ENCODE measurements around the gene CNTNAP2.

The CNTNAP2 gene

DNA sequence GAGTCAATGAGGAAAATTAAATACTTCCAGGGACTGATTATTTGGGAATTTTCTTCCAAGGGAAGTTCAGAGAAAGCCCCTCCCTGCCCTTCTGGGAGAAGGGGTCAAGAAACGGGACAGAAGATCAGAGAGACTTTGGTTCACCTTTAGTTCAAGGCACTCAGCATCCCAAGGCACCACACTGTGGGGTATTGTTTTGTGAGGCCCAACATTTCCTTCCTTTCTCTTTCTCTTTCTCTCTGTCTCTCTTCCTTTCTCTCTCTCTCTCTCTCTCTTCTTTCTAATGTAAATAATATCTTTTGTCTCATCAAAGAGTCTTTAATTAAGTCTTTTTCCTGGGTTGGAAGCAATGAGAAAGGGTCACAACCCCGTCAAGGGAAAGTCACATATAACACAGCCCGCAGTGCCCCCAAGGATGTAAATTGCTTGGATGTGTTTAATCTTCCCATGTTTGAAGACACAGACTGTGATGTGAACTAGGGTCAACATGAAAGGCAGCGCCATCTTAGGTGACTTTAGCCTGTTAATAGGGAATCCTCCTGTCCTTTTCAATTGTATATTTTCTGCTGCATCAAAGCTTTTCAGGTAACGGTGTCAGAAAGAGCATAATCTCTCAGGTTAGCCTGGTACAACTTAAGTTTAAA is 1490.7 kb downstream of the CNTNAP2 start:
- no peak for DNase-seq (ENCODE audit: low read depth in 2 of 3, low spot score in 2 of 3)

GRCh38 chr7:147611431-147611830 is 1494.8 kb downstream of the CNTNAP2 start:
- no peak for DNase-seq (ENCODE audit: low read depth in 2 of 3, low spot score in 2 of 3)

DNA sequence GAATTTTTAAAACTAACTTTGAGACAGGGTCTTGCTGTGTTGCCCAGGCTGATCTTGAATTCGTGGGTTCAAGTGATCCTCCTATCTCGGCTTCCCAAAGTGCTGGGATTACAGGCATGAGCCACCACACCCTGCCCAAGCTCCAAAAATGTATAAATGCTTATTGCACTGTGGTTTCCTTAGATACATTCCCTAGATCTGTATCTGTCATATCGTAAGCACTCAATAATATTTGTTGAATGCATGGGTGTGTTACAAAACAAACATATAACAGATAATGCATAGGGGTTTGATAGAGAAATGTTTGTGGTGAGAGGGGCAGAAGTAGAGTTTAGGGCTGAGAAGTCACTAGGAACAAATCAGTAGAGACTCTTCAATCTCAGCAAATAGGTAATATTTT is 1518.7 kb downstream of the CNTNAP2 start:
- no peak for DNase-seq (ENCODE audit: low read depth in 2 of 3, low spot score in 2 of 3)

GRCh38 chr7:147636553-147636952 is 1520.0 kb downstream of the CNTNAP2 start:
- DNase-seq (ENCODE audit: low read depth in 2 of 3, low spot score in 2 of 3), result no peak

DNA sequence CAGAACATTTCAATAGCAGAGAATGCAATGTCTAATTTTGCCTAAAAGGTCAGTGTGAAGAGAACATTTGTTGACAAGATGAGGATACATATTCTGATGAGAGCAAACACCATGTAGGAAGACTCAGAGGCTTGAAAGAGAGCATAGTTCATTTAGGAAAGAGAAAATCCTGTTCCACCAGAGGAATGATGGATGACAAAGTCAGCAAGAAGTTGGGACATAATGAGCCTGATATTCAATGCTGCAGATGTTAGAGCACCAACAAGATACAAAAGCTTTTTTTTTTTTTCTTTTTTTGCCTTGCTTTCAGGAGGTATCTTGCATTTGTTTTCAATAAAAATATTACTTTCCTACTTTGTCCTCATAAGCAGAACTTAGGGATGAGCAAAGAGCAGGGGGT is 1522.0 kb downstream of the CNTNAP2 start:
- no peak for DNase-seq (ENCODE audit: low read depth in 2 of 3, low spot score in 2 of 3)

- DNase-seq (ENCODE audit: low read depth in 2 of 3, low spot score in 2 of 3), result no peak
Measured at GRCh38 chr7:147639037-147639436, 1522.4 kb downstream of the CNTNAP2 start.

DNA sequence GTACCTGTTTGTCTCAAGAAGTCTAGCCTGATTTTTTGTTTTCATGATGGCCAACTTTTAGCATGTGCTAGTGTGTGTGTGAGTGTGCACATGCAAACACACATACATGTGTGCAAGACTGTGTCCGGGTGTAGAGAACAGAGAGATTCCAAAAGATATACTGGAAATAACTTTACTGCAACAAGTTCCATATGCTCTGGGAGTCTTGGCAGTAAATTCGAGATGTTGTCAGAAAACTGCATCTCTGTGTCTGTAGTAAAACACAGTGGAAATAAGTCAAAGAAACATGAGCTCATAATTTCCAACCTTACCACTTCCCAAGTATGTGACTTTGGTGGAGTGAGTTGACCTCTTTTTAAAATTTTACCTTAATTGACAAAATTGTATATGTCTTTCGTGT is 1523.2 kb downstream of the CNTNAP2 start:
- DNase-seq (ENCODE audit: low read depth in 2 of 3, low spot score in 2 of 3), result no peak

- DNase-seq (ENCODE audit: low read depth in 2 of 3, low spot score in 2 of 3), result no peak
Measured at GRCh38 chr7:147640821-147641220, 1524.2 kb downstream of the CNTNAP2 start.

- DNase-seq (ENCODE audit: low read depth in 2 of 3, low spot score in 2 of 3), result no peak
Measured at GRCh38 chr7:147646568-147646967, 1530.0 kb downstream of the CNTNAP2 start.

DNA sequence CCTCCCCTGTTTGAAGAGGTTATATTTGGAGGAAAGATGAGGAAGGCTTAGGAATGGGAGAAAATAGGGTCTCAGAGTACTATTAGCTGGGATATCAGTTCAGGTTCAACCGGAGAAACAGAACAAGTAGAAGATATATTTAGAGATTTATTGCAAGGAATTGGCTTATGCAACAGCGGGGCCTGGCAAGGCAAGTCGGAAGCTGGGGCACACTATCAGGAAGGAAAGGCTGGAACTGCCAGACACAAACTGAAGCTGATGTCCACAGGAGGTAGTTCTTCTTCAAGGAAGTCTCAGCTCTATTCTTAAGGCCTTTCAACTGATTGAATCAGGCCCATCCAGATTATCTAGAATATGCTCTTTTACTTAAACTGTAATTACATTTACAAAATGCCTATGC is 1534.4 kb downstream of the CNTNAP2 start:
- DNase-seq (ENCODE audit: low read depth in 2 of 3, low spot score in 2 of 3), result no peak

DNA sequence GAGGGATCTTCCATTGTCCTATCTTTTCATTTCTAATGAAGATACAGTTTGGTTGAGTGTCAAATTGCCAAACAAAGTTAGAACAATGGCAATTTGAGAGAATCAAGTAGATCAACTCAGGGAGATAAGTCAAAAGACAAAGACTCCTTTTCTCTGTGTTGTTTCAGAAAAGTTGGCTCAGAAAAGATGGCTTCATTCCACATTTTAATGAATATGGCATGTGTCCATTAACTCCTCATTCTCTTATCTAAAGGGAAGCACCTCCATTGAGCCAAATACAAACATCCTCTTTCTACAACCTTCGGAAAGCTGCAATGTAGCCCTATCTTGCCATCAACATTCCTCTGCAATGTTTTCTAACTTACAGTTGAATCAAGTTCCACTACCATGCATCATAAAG is 1535.0 kb downstream of the CNTNAP2 start:
- no peak for DNase-seq (ENCODE audit: low read depth in 2 of 3, low spot score in 2 of 3)

- no peak for DNase-seq (ENCODE audit: low read depth in 2 of 3, low spot score in 2 of 3)
Measured at GRCh38 chr7:147653456-147653855, 1536.9 kb downstream of the CNTNAP2 start.

DNA sequence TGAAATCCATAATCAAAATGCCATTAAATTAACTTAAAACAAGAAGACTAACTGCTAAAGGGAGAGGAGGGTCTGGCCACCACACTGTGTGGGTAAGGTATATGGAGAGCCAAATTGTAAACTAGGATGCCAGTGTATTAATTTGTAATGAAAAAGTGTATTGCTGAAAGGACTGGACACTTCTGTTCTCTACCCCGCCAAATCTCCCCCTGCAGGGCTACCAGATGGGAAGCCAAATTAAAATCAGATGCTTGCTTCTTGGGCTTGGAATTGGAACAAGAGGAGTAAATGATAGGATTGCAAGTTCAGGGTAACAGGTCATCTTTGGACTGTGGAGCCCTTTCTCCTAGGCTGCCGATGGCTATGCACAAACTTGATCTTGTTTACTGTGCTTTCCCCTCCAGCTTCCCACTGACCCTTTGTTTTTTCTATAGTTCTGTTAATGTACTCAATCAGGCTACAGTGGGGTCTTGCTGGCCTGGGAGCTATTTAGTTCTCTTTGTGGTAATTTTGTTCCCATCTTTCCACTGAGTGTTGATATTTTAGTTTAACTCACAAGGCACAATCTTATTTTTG is 1541.9 kb downstream of the CNTNAP2 start:
- no peak for DNase-seq (ENCODE audit: low read depth in 2 of 3, low spot score in 2 of 3)

DNA sequence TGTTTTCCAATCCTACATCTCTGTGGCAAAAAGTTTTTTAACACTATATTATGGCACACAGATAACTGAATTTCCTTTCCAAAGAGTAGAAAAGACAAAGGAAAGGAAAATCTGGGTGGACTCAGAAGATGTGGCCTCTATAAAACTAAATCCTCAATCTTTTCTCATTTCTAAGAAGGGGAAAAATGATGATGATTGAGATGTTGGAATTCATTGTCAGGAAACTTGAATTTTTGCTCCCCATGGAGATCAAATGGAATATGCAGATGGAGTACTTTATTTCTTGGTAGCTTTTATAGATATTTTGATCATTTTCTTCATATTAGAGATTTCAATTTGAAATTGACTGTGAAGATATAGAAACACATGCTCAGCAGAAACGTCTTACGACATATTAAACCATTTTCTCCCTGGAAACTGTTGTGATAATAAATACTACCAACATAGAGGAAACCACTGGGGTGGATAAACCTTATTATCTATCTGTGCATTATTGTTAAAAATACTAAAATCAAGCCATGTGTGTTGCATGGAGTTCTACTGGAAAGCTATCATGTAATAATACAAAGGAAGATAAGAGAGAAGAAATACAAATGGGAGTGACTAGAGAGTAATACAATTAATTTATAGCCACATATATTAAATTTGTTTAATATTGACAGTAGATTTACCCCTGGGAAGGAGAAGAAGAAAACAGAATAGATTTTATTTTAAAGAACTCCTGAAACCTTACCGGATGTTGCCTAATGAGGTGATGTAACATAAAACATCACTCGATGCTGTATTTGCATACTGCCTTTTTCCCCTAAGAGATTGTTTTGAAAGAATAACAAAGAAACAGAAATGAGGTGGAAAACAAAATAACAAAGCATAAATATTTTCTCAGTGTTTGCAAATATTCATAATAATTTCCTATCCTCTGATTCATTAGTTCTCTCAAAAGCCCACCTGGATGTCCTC is 1542.7 kb downstream of the CNTNAP2 start:
- DNase-seq (ENCODE audit: low read depth in 2 of 3, low spot score in 2 of 3), result no peak

DNA sequence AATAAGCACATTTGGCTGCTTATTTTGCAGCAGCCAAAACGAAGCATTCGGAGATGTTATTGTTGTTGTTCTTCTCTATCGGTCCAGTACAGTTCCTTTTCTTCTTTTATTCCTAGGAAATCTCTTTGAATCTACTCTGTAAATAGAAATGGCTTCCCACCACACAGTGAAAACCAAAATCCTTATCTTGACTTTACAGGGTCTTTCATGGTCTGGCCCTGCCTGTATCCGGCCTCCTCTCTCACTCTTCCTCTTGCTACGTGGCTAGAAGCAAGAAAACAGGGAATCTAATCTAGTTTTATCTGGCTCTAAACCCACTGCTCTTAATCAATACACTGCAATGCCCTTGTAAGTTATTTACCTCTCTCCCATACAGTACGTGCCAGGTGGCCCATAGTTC is 1547.9 kb downstream of the CNTNAP2 start:
- no peak for DNase-seq (ENCODE audit: low read depth in 2 of 3, low spot score in 2 of 3)

DNA sequence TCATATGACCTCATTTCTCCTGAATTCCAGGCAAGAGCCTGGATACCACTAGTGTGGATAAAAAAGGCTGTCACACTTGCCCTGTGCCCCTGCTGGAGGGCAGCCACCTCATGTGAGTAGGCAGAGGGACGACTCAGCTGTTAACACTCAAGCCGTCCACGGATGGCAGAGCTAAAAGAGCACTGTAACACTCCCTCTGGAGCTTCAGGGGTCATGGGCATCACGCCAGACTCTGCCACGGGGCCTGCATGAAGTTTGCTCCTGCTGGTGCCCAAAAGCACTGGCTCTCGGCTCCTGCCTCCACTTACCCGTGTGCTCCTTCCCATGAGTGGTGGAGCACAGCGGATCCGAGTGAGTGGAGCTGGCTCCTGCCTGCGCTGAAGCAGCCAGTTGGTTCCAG is 1554.2 kb downstream of the CNTNAP2 start:
- no peak for DNase-seq (ENCODE audit: low read depth in 2 of 3, low spot score in 2 of 3)

DNA sequence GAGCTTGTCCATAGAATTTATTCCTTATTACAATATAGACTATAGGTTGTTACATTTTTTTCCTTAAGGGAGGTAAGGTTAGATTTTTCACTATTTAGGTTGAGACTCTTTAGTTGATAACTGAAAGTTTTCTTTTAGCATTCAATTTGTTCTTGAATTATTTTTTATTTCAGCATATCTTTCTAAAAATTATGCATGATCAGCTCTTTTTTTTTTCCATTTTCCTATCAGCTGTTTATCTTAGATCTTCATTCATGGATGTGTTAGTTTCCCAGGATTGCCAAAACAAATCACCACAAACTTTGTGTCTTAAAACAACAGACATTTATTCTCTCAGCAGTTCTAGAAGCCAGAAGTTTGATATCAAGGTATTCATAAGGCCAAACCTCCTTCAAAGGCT is 1558.1 kb downstream of the CNTNAP2 start:
- no peak for DNase-seq (ENCODE audit: low read depth in 2 of 3, low spot score in 2 of 3)

DNA sequence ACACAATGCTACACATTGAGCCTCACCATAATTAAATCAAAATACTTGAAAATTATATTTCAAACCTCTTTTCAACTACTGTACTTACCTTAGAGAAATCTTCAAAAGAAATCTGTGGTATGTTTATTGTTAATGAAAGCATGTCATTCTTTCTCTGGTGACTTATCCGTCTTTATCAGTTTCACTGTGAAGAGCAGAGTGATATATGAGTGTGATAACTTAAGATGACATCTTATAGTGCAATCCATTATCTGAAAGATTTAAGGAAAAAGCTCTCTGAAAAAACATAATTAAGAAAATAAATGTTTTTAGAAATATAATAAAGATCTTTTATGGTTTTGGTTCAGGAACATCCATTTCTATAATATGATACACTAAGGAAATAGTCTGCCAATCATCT is 1562.3 kb downstream of the CNTNAP2 start:
- no peak for DNase-seq (ENCODE audit: low read depth in 2 of 3, low spot score in 2 of 3)

GRCh38 chr7:147681530-147681929 is 1564.9 kb downstream of the CNTNAP2 start:
- DNase-seq (ENCODE audit: low read depth in 2 of 3, low spot score in 2 of 3), result no peak

DNA sequence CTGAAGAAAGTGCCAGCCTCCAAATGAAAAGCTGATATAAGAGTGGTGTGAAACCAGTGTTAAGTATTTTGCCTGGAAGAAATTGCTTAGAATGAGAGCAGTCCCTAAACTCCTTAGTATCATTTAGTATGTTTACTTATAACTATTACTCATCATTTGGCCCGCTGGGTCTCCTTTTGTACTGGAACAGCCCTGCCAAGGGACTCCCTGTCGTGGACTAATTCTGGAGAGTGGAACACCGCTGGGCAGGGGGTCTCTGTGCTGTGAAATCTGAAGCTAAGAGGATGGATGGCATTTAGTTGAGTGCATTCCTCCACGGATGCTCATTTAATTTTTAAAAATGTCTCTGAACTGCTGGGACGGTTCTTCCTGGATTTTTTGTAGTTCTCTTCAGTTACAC is 1584.1 kb downstream of the CNTNAP2 start:
- no peak for DNase-seq (ENCODE audit: low read depth in 2 of 3, low spot score in 2 of 3)

GRCh38 chr7:147707926-147708325 is 1591.3 kb downstream of the CNTNAP2 start:
- no peak for DNase-seq (ENCODE audit: low read depth in 2 of 3, low spot score in 2 of 3)

- no peak for DNase-seq (ENCODE audit: low read depth in 2 of 3, low spot score in 2 of 3)
Measured at GRCh38 chr7:147708871-147709270, 1592.3 kb downstream of the CNTNAP2 start.
